HUES64 (cell line): Measurements from ENCODE around the gene NXPE2.

Experiments
- H3K27ac ChIP-seq: 2 replicates; pipeline ENCODE4 v1.7.0; 2013; ENCODE audit warnings: low read depth, low read length, inconsistent platforms
- H3K27me3 ChIP-seq: 2 replicates; pipeline ENCODE4 v1.6.1; 2013; ENCODE audit warnings: mild to moderate bottlenecking, low read length; ENCODE audit not compliant: insufficient read depth
- H3K36me3 ChIP-seq: 2 replicates; pipeline ENCODE4 v1.6.1; 2013; ENCODE audit warnings: mild to moderate bottlenecking, low read length; ENCODE audit not compliant: insufficient read depth
- H3K4me1 ChIP-seq: 2 replicates; pipeline ENCODE4 v1.6.1; 2013; ENCODE audit warnings: mild to moderate bottlenecking, low read length, moderate library complexity; ENCODE audit not compliant: insufficient read depth
- H3K4me3 ChIP-seq: 2 replicates; pipeline ENCODE4 v1.5.1; 2013; ENCODE audit warnings: mild to moderate bottlenecking, low read length, moderate library complexity
- H3K9ac ChIP-seq: 2 replicates; pipeline ENCODE4 v1.6.1; 2013; ENCODE audit warnings: mild to moderate bottlenecking, low read depth, low read length
- H3K9me3 ChIP-seq: 2 replicates; pipeline ENCODE4 v1.6.1; 2013; ENCODE audit warnings: low read depth, low read length; ENCODE audit not compliant: insufficient read depth
- WGBS: fragments of 150-250, 120-280 bp; methylation state at CpG from one replicate; pipeline ENCODE4 v1.1.7; 2013; ENCODE audit warnings: missing lambda C conversion rate; 5-methylcytosine and 5-hydroxymethylcytosine counted together

NXPE2 gene

DNA sequence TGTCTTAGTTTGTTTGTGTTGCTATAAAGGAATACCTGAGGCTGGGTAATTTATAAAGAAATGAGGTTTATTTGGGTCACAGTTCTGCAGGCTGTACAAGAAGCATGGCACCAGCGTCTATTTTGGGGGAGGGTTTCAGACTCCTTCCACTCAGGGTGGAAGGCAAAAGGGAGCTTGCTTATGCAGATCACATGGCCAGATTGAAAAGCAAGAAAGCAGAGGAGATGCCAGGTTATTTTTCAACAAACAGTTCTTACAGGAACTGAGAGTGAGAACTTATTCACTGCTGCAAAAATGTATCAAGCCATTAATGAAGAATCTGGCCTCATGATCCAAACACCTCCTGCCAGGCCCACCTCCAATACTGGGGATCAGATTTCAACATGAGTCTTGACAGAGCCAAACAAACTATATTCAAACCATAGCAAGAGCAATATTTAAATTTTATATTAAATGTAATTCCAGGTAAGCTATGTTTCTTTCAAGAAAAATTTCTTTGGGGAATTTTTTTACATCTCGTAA lies 66.9 kb downstream of the NXPE2 start:
- H3K4me1 ChIP-seq: no peaks in the 10 kb centered on the region
- WGBS: 93% methylated on average over 2 of the region's 2 CpGs
- H3K27ac ChIP-seq: no peak overlapping the region
- no peaks in the 10 kb centered on the region for H3K9me3 ChIP-seq
- no peaks in the 10 kb centered on the region for H3K36me3 ChIP-seq
- H3K27me3 ChIP-seq: no peaks in the 10 kb centered on the region
- no peak overlapping the region for H3K4me3 ChIP-seq
- no peak overlapping the region for H3K9ac ChIP-seq

GRCh38 chr11:114746013-114746412 lies 67.7 kb downstream of the NXPE2 start:
- no peaks in the 10 kb centered on the region for H3K4me1 ChIP-seq
- H3K9ac ChIP-seq: no peak overlapping the region
- no peaks in the 10 kb centered on the region for H3K27me3 ChIP-seq
- no peak overlapping the region for H3K4me3 ChIP-seq
- 98% methylated on average over 3 of the region's 3 CpGs for WGBS
- no peak overlapping the region for H3K27ac ChIP-seq
- no peaks in the 10 kb centered on the region for H3K36me3 ChIP-seq
- H3K9me3 ChIP-seq: no peaks in the 10 kb centered on the region
